RWPE1 (cell line): ENCODE data around the gene OBSL1.
A peak's percentile ranks its signal among the peaks of the same experiment; 100 is the strongest.

ENCODE experiments used
- CTCF ChIA-PET: fragments of 350-600 bp; sonication (Branson Sonifier 250); formaldehyde crosslinking; extraction: SDS; loops from one replicate; lab custom pipeline; 2021; lab: Yijun Ruan, JAX
- POLR2A ChIA-PET: fragments of 400-600 bp; formaldehyde crosslinking; extraction: SDS; loops from one replicate; lab custom pipeline; 2020; ENCODE audit warnings: antibody characterized with exemption; ENCODE audit not compliant: low non-redundant PET; lab: Yijun Ruan, JAX
- DNase-seq: peaks from one replicate; pipeline ENCODE4 v3.0.0; 2012; ENCODE audit warnings: low spot score
- H3K27ac ChIP-seq: fragments of 450-650 bp; 2 replicates; pipeline ENCODE4 v1.5.1; 2017
- TF ChIP-seq, protein P1 (sequence below): fragments of 450-650 bp; conservative IDR thresholded peaks from 2 replicates; pipeline ENCODE4 v1.5.1; 2017; ENCODE audit warnings: low read depth, mild to moderate bottlenecking

Gene OBSL1

GRCh38 chr2:219571311-219572236, at the start of gene OBSL1:
OBSL1 (minus strand) TSS chr2:219571539; CDS start chr2:219571232, 307 bp downstream.
- DNase-seq: peak; percentile 56
- ChIA-PET POLR2A (interaction anchor here (0.5 to 1.5 kb wide), 3 partner anchors 25 to 319 kb away, joined by 3 to 7 read pairs (median 3); partner anchors contain the start of genes CHPF and TMEM198), CTCF (interaction anchor here (0.6 to 4.0 kb wide), 2 partner anchors 11 to 98 kb away, joined by 3 to 21 read pairs; no protein-coding TSS in a partner anchor)
- peak within 1 kb of the TSS; percentile 77 for H3K27ac ChIP-seq
- TF ChIP-seq, protein P1, sequence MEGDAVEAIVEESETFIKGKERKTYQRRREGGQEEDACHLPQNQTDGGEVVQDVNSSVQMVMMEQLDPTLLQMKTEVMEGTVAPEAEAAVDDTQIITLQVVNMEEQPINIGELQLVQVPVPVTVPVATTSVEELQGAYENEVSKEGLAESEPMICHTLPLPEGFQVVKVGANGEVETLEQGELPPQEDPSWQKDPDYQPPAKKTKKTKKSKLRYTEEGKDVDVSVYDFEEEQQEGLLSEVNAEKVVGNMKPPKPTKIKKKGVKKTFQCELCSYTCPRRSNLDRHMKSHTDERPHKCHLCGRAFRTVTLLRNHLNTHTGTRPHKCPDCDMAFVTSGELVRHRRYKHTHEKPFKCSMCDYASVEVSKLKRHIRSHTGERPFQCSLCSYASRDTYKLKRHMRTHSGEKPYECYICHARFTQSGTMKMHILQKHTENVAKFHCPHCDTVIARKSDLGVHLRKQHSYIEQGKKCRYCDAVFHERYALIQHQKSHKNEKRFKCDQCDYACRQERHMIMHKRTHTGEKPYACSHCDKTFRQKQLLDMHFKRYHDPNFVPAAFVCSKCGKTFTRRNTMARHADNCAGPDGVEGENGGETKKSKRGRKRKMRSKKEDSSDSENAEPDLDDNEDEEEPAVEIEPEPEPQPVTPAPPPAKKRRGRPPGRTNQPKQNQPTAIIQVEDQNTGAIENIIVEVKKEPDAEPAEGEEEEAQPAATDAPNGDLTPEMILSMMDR: no peak

DNA sequence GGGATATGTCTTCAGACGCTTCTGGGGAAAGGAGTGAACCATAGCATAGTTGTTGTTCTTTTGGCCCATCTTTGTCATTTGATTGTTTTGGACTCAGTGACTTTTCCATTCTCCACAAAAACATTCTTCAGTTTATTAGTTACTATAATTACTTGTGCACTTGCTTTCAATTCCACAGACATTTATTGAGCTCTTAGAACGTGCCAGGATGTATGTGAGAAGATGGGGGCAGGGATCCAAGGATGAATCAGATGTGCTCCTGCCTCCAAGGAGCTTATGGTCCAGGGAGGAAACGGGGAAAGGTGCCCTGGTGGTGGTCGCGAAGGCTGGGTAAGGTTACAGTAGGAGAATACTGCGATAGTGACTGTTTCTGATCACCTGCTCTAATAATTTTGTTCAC, 49.2 kb upstream of the OBSL1 start:
- H3K27ac ChIP-seq: no peak overlapping the region
- TF ChIP-seq, protein P1: no peak
- CTCF ChIA-PET: interaction anchor here (0.6 kb wide), 1 partner anchor 18 kb away, joined by 4 read pairs; no protein-coding TSS in a partner anchor
- POLR2A ChIA-PET: no interaction called here
- DNase-seq: no peak

- DNase-seq: no peak
- TF ChIP-seq, protein P1: no peak
- POLR2A ChIA-PET: no interaction called here
- CTCF ChIA-PET: interaction anchor here (0.5 kb wide), 1 partner anchor 71 kb away, joined by 3 read pairs; no protein-coding TSS in a partner anchor
- no peak overlapping the region for H3K27ac ChIP-seq
Measured at GRCh38 chr2:219619235-219619634, 47.9 kb upstream of the OBSL1 start.

DNA sequence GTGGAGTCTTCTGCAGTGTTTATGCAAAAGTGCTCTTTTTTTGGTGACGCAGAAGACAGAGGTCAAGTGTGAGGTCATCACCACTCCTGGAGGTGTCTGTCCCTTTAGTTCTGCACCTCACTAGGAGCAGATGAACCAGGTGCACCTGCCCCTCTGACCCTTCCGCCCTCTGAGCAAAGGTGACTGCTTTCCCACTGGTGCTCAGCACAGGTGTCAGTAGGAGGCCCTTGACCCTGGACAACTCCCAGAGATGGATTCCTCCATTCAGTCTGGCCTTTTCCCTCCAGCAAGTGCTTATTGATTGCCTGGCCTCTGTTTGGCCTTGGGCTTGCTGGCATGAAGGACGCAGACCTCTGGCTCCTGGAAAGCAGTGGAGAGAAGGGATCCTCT, 47.4 kb upstream of the OBSL1 start:
- POLR2A ChIA-PET: no interaction called here
- no peak overlapping the region for H3K27ac ChIP-seq
- DNase-seq: no peak
- TF ChIP-seq, protein P1: no peak
- CTCF ChIA-PET: no interaction called here

- DNase-seq: no peak
- ChIA-PET POLR2A (no interaction called here), CTCF (interaction anchor here (0.6 kb wide), 1 partner anchor 17 kb away, joined by 4 read pairs; no protein-coding TSS in a partner anchor)
Measured at GRCh38 chr2:219616550-219616949, 45.2 kb upstream of the OBSL1 start.

DNA sequence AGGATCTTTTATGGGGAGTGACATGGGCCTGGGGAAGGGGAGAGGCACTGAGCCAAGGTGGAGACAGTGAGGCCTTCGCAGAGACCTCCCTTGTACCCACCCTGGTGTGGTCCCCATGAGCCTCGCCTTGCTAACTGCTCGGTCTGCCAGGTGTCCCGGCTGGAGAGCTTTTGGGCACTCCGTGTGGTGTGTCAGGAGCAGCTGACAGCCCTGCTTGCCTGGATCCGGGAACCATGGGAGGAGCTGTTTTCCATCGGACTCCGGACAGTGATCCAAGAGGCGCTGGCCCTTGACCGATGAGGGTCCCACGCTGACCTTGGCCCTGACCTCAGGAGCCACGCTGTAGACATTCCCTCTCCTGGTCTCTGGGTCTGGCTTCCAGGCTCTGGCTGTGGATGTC, 44.6 kb upstream of the OBSL1 start:
- CTCF ChIA-PET: interaction anchor here (0.6 kb wide), 1 partner anchor 18 kb away, joined by 4 read pairs; no protein-coding TSS in a partner anchor
- H3K27ac ChIP-seq: no peak overlapping the region
- TF ChIP-seq, protein P1: no peak
- POLR2A ChIA-PET: no interaction called here
- DNase-seq: no peak

More at GRCh38 chr2:219616550-219616949, 45.2 kb upstream of the OBSL1 start:
- TF ChIP-seq, protein P1: no peak
- H3K27ac ChIP-seq: no peak overlapping the region
